HCT116 (cell line): Measurements from ENCODE around the gene CDKAL1.

Experiments
- CEBPB ChIP-seq: IDR thresholded peaks from 2 replicates; pipeline ENCODE4 v1.6.1; 2012; ENCODE audit warnings: low read depth
- CTCF ChIP-seq, 3 experiments: fragments of 200-600 bp in 1 of 3; sonication (generic) in 1 of 3; IDR thresholded peaks in 2 of 3; conservative IDR thresholded peaks in 1 of 3; 2 replicates each; pipeline ENCODE4 v1.5.1; 2012 to 2017; ENCODE audit warnings: low read depth in 2 of 3, low read length in 2 of 3, antibody characterized with exemption in 1 of 3, borderline replicate concordance in 1 of 3, control low read depth in 1 of 3, mild to moderate bottlenecking in 1 of 3, mixed read lengths in 1 of 3, mixed run types in 1 of 3, moderate library complexity in 1 of 3; ENCODE audit not compliant: insufficient read depth in 1 of 3
- EGR1 ChIP-seq: IDR thresholded peaks from 2 replicates; pipeline ENCODE4 v1.6.1; 2012; ENCODE audit warnings: low read depth
- EZH2 ChIP-seq: fragments of 200-600 bp; sonication (generic); IDR thresholded peaks from 2 replicates; pipeline ENCODE4 v1.6.1; 2017; ENCODE audit warnings: antibody characterized with exemption, mixed run types
- EZH2phosphoT487 ChIP-seq: fragments of 200-600 bp; IDR thresholded peaks from 2 replicates; pipeline ENCODE4 v1.6.1; 2018; ENCODE audit warnings: antibody characterized with exemption, borderline replicate concordance
- JUND ChIP-seq: IDR thresholded peaks from 2 replicates; pipeline ENCODE4 v1.6.1; 2012
- POLR2A ChIP-seq: IDR thresholded peaks from 2 replicates; pipeline ENCODE4 v1.7.0; 2011; ENCODE audit warnings: borderline replicate concordance; ENCODE audit not compliant: insufficient read depth, insufficient read length; ENCODE audit errors: extremely low read depth
- POLR2AphosphoS5 ChIP-seq: IDR thresholded peaks from 2 replicates; pipeline ENCODE4 v1.6.1; 2011; ENCODE audit warnings: mild to moderate bottlenecking, low read depth, low read length, moderate library complexity
- REST ChIP-seq: IDR thresholded peaks from 2 replicates; pipeline ENCODE4 v1.6.1; 2012; ENCODE audit warnings: low read depth
- SIN3A ChIP-seq: IDR thresholded peaks from 2 replicates; pipeline ENCODE4 v1.6.1; 2012; ENCODE audit warnings: low read depth
- SP1 ChIP-seq: IDR thresholded peaks from 2 replicates; pipeline ENCODE4 v1.6.1; 2012; ENCODE audit warnings: low read depth
- TCF7L2 ChIP-seq: IDR thresholded peaks from 2 replicates; pipeline ENCODE4 v1.7.0; 2011; ENCODE audit warnings: borderline replicate concordance, inconsistent platforms; ENCODE audit not compliant: insufficient read depth, insufficient read length; ENCODE audit errors: extremely low read depth
- YY1 ChIP-seq: IDR thresholded peaks from 2 replicates; pipeline ENCODE4 v1.6.1; 2011; ENCODE audit warnings: low read length, low read depth, moderate library complexity, mild to moderate bottlenecking; ENCODE audit not compliant: insufficient replicate concordance; ENCODE audit errors: extremely low read depth
- ZFX ChIP-seq: fragments of 450-650 bp; IDR thresholded peaks from 2 replicates; pipeline ENCODE4 v1.6.1; 2017

GRCh38 chr6:20541382-20541781, 7.1 kb downstream of the CDKAL1 start:
- TF ChIP-seq CTCF (IDR thresholded peaks at IDR 0.05 in 2 of 3, conservative IDR thresholded peaks at IDR 0.05 in 1 of 3; ENCODE audit: borderline replicate concordance in 1 of 3, insufficient read depth in 1 of 3, low read depth in 2 of 3, low read length in 2 of 3) (no peak), EZH2 (no peak), EGR1 (no peak), JUND (no peak), SP1 (no peak), POLR2A (no peak), SIN3A (no peak), ZFX (no peak), POLR2AphosphoS5 (no peak), TCF7L2 (no peak), EZH2phosphoT487 (no peak), YY1 (no peak), REST (no peak), CEBPB (no peak)
